Fibroblast of peridontal ligament (primary cell): Measurements from ENCODE around the gene ABHD3.
"Not testable (repeated sequence)": the region's sequence is repeated elsewhere in the genome, so short reads cannot be mapped to it uniquely, and the experiment has no call there.

Experiments
- DNase-seq: peaks from one replicate; pipeline ENCODE4 v3.0.0-alpha.2; 2010; ENCODE audit errors: extremely low read depth

ABHD3 gene

DNA sequence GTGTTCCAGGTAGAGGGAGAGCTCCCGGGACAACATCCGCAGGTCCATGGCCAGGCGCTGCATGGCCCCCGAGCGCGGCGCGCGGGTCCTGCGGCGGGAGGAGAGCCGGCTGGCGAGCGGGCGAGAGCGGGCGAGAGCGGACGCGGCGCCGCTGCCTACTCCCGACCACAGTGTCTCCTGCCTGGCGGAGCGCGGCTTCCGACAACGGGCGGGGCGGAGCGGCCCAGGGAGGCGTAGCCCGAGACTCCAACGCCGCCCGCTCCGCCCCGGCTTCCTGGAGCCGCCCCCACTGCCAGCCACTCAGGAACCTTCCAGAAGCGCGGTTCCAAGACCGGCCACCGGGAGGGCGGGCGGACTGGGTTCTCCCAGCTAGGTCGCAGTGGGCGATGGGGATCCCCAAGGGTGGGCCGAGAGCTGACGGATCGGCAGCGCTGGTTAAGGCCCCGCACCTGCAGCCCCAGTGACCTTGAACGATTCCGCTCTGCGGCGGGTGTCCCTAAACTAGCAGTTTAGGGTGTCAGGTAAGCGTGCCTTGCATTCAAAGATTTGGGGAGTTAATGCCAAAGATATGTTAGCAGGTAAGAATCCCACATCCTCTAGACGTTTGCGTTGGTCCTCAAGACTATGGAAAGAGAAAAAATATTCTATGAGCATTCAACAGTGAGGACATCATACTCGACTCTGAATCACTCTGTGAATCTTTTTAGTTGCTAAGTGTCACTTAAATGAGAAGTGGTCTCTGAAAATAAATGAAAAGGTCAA is at the start of gene ABHD3:
ABHD3 (minus strand) TSS at position 172 of the 762 bp plus-strand sequence; CDS start at position 63, 109 bp downstream.
- peak; percentile 78 for DNase-seq

DNA sequence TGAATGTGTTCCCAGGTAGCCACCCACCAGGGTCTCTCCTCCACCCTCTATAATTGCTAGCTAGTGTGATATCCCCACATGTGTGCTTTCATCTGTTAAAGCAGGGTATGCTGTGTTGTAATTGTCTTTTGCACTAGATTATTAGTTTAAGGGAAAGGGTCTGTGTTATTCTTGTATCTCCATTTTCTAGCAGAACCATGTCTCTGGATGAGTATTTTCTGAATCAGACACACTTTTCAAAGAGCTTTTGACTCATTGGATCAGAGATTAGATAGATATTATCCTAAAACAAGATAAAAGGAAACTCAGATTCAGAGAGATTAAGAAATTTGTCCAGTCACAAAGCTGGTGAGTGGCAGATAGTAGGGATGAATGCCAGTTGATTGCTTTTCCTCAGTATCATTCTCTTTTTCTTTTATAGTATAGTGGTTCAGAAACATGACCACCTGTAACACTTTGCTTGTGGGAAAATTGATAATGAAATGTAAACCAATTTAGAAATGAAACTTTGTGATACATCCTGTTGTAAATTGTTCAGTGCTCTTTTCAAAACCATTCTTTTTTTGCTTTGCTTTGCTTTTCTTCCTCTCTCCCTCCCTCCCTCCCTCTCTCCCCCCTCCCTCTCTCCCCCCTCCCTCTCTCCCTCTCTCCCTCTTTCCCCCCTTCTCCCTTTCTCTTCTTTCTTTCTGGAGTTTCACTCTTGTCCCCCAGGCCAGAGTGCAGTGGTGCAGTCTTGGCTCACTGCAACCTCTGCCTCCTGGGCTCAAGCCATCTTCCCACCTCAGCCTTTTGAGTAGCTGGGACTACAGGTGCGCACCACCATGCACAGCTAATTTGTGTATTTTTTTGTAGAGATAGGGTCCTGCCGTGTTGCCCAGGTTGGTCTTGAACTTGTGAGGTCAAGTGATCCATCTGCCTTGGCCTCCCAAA is 43.5 kb upstream of the ABHD3 start:
- no peak for DNase-seq

GRCh38 chr18:21747268-21747667 is 42.7 kb upstream of the ABHD3 start:
- no peak for DNase-seq

DNA sequence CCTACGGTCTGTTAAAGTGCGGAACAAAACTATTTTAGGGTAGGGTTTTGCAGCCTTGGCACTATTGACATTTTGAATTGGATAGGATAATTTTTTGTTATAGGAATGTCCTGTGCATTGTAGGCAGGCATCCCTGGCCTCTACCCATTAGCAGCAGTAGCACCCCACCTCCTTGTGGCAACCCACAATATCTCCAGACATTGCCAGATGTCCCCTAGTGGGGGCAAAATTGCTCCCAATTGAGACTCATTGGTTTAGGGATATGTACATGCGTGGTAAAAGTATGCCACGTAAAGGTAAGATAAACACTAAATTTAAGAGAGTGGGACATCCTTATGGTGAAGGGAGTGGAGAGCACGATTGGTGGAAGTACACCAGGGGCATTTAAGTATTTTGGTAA is 40.7 kb upstream of the ABHD3 start:
- no peak for DNase-seq

DNA sequence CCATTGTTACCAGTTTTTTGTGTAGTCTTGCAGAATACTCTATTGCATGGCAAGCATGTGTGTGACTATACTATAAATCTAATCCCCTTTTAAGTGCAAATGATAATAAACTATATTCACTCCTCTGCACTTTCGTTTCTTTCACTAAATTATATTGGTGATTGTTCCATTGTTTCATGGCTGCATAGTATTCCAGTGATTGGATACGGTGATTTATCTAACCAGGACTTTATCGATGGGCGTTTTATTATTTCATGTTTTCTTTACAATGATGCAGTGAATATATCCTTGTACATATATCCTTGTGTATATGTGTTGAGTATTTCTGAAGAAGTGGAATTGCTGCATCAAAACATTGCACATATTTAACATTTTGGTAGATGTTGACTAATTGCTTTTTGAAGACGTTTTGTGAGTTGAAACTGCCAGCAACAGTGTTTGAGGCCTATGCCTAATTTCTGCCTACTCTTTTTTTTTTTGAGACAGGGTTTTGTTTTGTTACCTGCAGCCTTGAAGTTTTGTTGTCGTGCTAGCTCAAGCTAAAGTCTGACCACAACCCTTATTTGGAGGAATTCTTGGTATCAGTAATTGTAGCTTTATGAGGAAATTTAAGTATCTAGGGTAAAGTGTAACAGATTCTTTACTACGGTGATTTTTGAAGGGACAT is 38.7 kb upstream of the ABHD3 start:
- DNase-seq, result no peak

- DNase-seq, result no peak
These were observed 37.7 kb upstream of the ABHD3 start for GRCh38 chr18:21742315-21742687.

- peak; percentile 24 for DNase-seq
These were observed 37.2 kb upstream of the ABHD3 start for GRCh38 chr18:21741562-21742314.

GRCh38 chr18:21741312-21741561 is 36.7 kb upstream of the ABHD3 start:
- no peak for DNase-seq

DNA sequence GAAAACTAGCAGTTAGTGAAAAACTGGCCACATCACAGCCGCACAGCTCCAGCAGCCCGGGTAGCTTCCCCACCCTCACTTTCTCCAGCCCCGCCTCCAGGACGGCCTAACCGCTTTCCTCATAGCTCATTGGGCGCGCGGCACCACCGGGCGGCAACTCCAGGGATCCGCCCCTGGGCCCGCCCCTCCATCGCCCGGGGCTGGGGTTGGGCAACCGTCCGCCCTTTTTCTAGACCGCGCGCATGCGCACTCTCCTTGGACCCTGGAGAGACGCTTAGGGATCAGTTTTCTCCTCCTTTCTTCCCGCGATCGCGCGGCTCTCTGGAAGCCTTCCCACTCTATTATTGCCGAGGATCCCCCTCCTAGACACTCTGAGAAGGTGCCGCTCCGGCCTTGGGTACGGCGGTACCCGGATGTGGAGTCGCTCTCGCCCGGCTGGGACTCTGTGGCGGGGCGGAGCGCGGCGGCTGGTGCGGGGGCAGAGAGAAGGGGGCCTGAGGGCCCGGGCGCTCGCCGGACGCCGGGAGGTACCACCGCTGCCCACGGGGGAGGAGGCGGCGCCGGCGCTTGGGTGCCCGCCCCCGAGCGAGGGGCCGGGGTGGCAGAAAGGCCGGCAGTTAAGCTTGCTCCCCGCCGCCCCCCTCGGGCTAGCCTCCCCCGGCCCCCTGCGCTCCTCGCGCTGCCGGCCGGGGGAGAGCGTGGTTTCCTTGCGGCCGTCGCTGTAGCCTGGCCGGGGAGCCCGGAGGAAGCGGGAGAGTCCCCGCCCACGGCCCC is 36.2 kb upstream of the ABHD3 start, which contains the start of gene MIB1:
MIB1 (plus strand) TSS at position 255 of the 774 bp plus-strand sequence. CDS start 792 bp downstream, outside the sequence.
- peak; percentile 95 for DNase-seq

DNA sequence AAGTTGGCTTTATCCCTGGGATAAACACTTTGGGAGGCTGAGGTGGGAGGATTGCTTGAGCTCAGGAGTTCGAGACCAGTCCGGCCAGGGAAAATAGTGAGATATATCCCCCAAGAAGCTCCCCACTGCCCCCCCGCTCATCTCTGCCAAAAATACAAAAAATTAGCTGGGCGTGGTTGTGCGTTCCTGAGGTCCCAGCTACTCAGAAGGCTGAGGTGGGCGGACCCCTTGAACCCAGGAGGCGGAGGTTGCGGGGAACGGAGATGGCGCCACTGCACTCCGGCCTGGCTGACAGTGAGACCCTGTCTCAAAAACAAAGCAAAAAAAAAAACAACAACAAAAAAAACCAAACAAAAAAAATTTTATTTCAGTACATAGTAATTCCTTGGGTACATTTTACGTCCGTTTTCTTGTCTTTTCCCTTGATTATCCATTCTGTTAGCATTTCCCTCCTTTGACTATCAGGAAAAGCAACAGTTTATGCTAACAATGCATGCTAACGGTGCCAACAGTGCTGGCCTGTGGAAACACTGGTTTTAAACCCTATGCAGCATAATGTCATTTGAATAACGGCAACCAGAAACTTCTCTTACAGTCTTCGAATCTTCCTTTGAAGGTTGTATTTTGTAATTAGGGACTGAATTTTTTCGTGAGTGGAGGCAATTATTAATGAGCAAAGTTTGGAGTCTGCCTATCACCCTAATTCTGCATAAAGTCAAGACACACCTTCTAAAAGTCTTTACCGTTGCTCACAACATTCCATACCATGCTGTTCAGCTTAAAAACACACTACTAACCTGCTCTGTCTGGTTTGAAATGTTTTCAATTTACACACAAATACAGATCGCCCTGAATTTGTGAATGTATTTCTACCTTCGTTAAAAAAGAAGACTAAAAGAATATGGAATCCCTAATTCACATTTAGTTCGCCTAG is 35.3 kb upstream of the ABHD3 start:
- DNase-seq, result peak; percentile 31

GRCh38 chr18:21736926-21737325 is 32.4 kb upstream of the ABHD3 start:
- DNase-seq, result not testable (repeated sequence)

DNA sequence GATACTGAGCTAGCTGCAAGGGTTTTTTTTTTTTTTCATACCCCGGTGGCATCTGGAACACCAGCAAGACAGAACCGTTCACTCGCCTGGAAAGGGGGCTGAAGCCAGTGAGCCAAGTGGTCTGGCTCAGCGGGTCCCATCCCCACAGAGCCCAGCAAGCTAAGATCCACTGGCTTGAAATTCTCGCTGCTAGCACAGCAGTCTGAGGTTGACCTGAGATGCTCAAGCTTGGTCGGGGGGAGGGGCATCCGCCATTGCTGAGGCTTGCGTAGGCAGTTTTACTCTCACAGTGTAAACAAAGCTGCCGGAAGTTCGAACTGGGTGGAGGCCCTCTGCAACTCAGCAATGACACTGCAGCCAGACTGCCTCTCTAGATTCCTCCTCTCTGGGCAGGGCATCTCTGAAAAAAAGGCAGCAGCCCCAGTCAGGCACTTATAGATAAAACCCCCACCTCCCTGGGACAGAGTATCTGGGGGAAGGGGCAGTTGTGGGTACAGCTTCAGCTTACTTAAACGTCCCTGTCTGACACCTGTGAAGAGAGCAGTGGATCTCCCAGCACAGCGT is 31.0 kb upstream of the ABHD3 start:
- DNase-seq, result no peak

DNA sequence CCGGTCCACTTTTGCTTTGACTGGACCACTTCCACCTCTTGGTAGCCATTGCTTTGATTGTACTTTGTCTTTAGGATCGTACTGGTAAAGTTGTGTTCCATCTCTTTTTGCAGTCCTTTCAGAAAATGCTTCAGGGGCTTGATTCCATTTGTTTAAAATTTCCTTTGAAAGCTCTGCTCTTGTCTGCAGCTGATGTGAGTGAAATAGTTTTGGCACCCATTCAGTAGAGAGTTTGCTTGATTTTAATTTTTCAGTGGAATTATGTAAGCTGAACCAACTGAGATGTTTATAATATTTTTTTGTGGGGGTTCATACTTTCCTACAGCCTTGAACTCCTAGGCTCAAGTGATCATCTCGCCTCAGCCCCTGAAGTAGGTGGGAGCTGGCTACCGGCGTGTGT is 28.4 kb upstream of the ABHD3 start:
- no peak for DNase-seq

DNA sequence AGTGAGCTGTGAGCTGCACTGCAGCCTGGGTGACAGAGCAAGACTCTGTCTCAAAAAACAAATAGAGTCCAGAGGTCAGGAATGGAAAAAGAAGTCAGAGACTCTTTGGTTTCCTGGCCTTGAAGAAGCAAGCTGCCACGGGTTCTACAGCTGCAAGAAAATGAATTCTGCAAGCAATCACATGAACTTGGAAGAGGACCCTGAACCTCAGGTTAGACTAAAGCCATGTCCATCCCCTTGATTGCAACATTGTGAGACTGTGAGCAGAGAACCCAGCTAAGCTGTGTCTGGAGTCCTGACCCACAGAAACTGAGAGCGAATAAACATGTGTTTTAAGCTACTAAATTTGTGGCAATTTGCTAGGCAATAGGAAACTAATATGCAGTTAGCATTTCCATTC is 23.1 kb upstream of the ABHD3 start:
- DNase-seq, result no peak

DNA sequence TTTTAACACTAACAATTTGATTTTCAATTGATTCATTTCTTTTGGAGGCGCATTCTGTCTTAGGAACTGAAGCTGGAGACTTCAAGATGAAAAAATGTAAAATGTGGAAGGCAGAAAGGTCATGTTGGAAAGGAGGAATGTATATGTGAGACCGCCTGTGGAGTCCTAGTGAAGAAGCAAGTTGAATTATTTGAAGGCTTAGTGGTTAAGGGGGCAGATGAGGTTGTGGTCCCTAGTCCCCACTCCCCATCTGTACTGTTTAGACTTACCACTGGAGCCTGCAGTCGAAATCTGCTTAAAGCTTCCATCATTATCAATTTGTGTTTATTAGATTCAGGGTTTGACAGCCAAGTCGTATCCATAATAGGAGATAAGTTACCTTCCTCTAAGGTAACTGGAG is 20.6 kb upstream of the ABHD3 start:
- no peak for DNase-seq

DNA sequence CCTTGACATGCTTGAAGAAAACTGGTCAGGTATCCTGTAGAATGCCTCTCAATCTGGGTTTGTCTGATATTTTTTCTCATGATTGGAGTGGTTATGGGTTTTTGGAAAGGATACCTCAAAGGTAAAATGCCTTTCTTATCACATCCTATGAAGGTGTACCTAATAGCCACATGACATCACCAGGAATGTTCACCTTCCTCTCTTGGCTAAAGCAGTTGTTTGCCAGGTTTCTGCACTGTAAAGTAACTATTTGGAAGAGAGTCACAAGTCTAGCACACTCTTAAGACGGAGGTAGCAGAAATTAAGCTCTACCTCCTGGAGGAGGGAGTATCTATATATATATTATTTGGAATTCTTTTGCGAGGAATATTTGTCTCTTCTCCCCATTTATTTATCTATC is 18.1 kb upstream of the ABHD3 start:
- DNase-seq, result no peak

DNA sequence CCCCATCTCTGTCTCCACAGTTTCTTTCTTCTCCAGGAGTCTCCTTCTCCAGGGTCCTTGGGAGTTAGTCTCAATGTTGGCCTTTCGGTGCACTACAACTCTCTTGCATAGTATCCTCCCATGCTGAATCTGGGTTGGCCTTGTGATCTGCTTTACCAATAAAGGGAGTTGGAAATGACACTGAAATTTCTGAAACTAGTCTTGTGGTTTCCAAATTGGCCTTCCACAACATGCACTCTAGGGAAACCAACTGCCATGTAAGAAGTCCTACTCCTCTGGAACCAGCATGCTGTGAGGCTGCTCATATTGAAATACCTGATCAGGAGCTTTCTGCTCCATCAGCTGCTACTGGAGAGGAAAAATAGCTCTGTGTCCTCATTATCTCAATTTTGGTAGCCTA is 9.9 kb upstream of the ABHD3 start:
- no peak for DNase-seq

GRCh38 chr18:21707130-21707529 is 2.6 kb upstream of the ABHD3 start:
- not testable (repeated sequence) for DNase-seq

GRCh38 chr18:21706386-21706865 is 1.9 kb upstream of the ABHD3 start:
- DNase-seq, result no peak
